WTC11 (cell line): ENCODE measurements around the gene LIMK1. TPM values are rescaled to one million over a fixed set of nuclear protein-coding genes. Genes with fewer than 3 reads are reported as not detected.

Source experiments
- ATAC-seq: fragments of 200-7000 bp; cut with Tn5 transposase; 2 replicates; pipeline ENCODE4 v1.10.0; 2021; ENCODE audit warnings: mild to moderate bottlenecking, moderate library complexity
- CTCF ChIA-PET: fragments of 300-600 bp; sonication (Branson Sonifier 250); formaldehyde crosslinking; loops from one replicate; lab custom pipeline; 2021; ENCODE audit warnings: antibody characterized with exemption; lab: Charles Lee
- POLR2A ChIA-PET: fragments of 350-600 bp; sonication (Branson Sonifier 250); formaldehyde crosslinking; loops from one replicate; lab custom pipeline; 2021; ENCODE audit warnings: antibody characterized with exemption; lab: Charles Lee
- DNase-seq: peaks from one replicate; pipeline ENCODE4 v3.0.0; 2021; ENCODE audit warnings: low spot score
- H3K27ac Mint-ChIP-seq: 2 replicates; pipeline ENCODE4 v1.8.0; 2021; ENCODE audit warnings: mixed read lengths
- H3K27me3 Mint-ChIP-seq: 2 replicates; pipeline ENCODE4 v1.8.0; 2021; ENCODE audit warnings: low read depth, mild to moderate bottlenecking, moderate library complexity, mixed read lengths
- H3K36me3 Mint-ChIP-seq: 2 replicates; pipeline ENCODE4 v1.8.0; 2021; ENCODE audit warnings: mixed read lengths
- H3K4me1 Mint-ChIP-seq: 2 replicates; pipeline ENCODE4 v1.8.0; 2022; ENCODE audit warnings: mixed read lengths
- H3K4me3 Mint-ChIP-seq: 2 replicates; pipeline ENCODE4 v1.8.0; 2021; ENCODE audit warnings: mild to moderate bottlenecking, moderate library complexity, mixed read lengths
- H3K9me3 Mint-ChIP-seq: 2 replicates; pipeline ENCODE4 v1.8.0; 2021; ENCODE audit warnings: mixed read lengths
- AFF4 ChIP-seq: sonication (generic); formaldehyde crosslinking; IDR thresholded peaks from 2 replicates; pipeline ENCODE4 v1.8.1; 2023; ENCODE audit warnings: mild to moderate bottlenecking, missing genetic modification reagents, borderline replicate concordance
- ATF1 ChIP-seq: sonication (generic); formaldehyde crosslinking; IDR thresholded peaks from 2 replicates; pipeline ENCODE4 v1.8.1; 2023; ENCODE audit warnings: mild to moderate bottlenecking, moderate library complexity, missing genetic modification reagents
- CREM ChIP-seq: sonication (generic); formaldehyde crosslinking; IDR thresholded peaks from 2 replicates; pipeline ENCODE4 v1.8.1; 2022; ENCODE audit warnings: mild to moderate bottlenecking, missing genetic modification reagents, moderate library complexity
- FOXJ3 ChIP-seq: sonication (generic); formaldehyde crosslinking; IDR thresholded peaks from 2 replicates; pipeline ENCODE4 v1.9.0; 2021; ENCODE audit warnings: missing genetic modification reagents, mild to moderate bottlenecking, borderline replicate concordance
- FOXK1 ChIP-seq: sonication (generic); formaldehyde crosslinking; IDR thresholded peaks from 2 replicates; pipeline ENCODE4 v1.8.0; 2022; ENCODE audit warnings: mild to moderate bottlenecking, moderate library complexity, missing genetic modification reagents
- GRHL2 ChIP-seq: fragments of 250-450 bp; sonication (Bioruptor Pico); IDR thresholded peaks from 2 replicates; pipeline ENCODE4 v1.8.0; 2022; ENCODE audit warnings: mild to moderate bottlenecking, moderate library complexity; ENCODE audit not compliant: insufficient replicate concordance, severe bottlenecking
- GTF2I ChIP-seq: fragments of 250-450 bp; sonication (Bioruptor Pico); conservative IDR thresholded peaks from 2 replicates; pipeline ENCODE4 v1.4.0; 2021; ENCODE audit warnings: mild to moderate bottlenecking
- JAZF1 ChIP-seq: fragments of 250-450 bp; sonication (Bioruptor Pico); IDR thresholded peaks from 2 replicates; pipeline ENCODE4 v1.9.0; 2021; ENCODE audit warnings: moderate library complexity, mild to moderate bottlenecking, inconsistent platforms
- KAT7 ChIP-seq: sonication (generic); formaldehyde crosslinking; IDR thresholded peaks from 2 replicates; pipeline ENCODE4 v1.8.1; 2023; ENCODE audit warnings: missing genetic modification reagents, mild to moderate bottlenecking, borderline replicate concordance
- MXD4 ChIP-seq: fragments of 250-450 bp; sonication (Bioruptor Pico); IDR thresholded peaks from 2 replicates; pipeline ENCODE4 v1.8.0; 2021; ENCODE audit warnings: mild to moderate bottlenecking, moderate library complexity, borderline replicate concordance
- RELA ChIP-seq: sonication (generic); formaldehyde crosslinking; IDR thresholded peaks from 2 replicates; pipeline ENCODE4 v1.8.1; 2022; ENCODE audit warnings: missing genetic modification reagents, mild to moderate bottlenecking, borderline replicate concordance
- RORB ChIP-seq: fragments of 250-450 bp; sonication (Bioruptor Pico); IDR thresholded peaks from 2 replicates; pipeline ENCODE4 v1.9.0; 2021; ENCODE audit warnings: mild to moderate bottlenecking
- SMAD4 ChIP-seq: sonication (generic); formaldehyde crosslinking; IDR thresholded peaks from 2 replicates; pipeline ENCODE4 v1.8.0; 2022; ENCODE audit warnings: mild to moderate bottlenecking, missing genetic modification reagents
- TEAD1 ChIP-seq: sonication (generic); formaldehyde crosslinking; IDR thresholded peaks from 2 replicates; pipeline ENCODE4 v1.8.0; 2022; ENCODE audit warnings: mild to moderate bottlenecking, missing genetic modification reagents
- TP53 ChIP-seq: sonication (generic); formaldehyde crosslinking; IDR thresholded peaks from 2 replicates; pipeline ENCODE4 v1.8.1; 2023; ENCODE audit warnings: mild to moderate bottlenecking, missing genetic modification reagents
- ZNF121 ChIP-seq: sonication (generic); formaldehyde crosslinking; IDR thresholded peaks from 2 replicates; pipeline ENCODE4 v1.8.0; 2023; ENCODE audit warnings: missing genetic modification reagents
- ZNF219 ChIP-seq: sonication (generic); formaldehyde crosslinking; IDR thresholded peaks from 2 replicates; pipeline ENCODE4 v1.8.0; 2023; ENCODE audit warnings: missing genetic modification reagents, mild to moderate bottlenecking, borderline replicate concordance
- ZNF263 ChIP-seq: sonication (generic); formaldehyde crosslinking; IDR thresholded peaks from 2 replicates; pipeline ENCODE4 v1.8.1; 2022; ENCODE audit warnings: low read depth, mild to moderate bottlenecking, moderate library complexity, missing genetic modification reagents
- ZNF671 ChIP-seq: fragments of 250-450 bp; sonication (Bioruptor Pico); IDR thresholded peaks from 2 replicates; pipeline ENCODE4 v1.8.0; 2021; ENCODE audit warnings: mild to moderate bottlenecking
- ZSCAN18 ChIP-seq: fragments of 250-450 bp; sonication (Bioruptor Pico); IDR thresholded peaks from 2 replicates; pipeline ENCODE4 v2.1.2; 2022; ENCODE audit warnings: mild to moderate bottlenecking, moderate library complexity
- total RNA-seq: library from RNA; stranded (reverse); gene quantifications from 3 replicates; pipeline ENCODE4 v1.2.3, GENCODE V29; 2021
- TF ChIP-seq, protein P1 (sequence below): fragments of 250-450 bp; sonication (Bioruptor Pico); IDR thresholded peaks from 2 replicates; pipeline ENCODE4 v1.9.0; 2021; ENCODE audit warnings: mild to moderate bottlenecking
- TF ChIP-seq, protein P2 (sequence below): fragments of 250-450 bp; sonication (Bioruptor Pico); conservative IDR thresholded peaks from 2 replicates; pipeline ENCODE4 v1.9.0; 2021; ENCODE audit warnings: mild to moderate bottlenecking
- TF ChIP-seq, protein P3 (sequence below): sonication (generic); formaldehyde crosslinking; IDR thresholded peaks from 2 replicates; pipeline ENCODE4 v1.8.1; 2022; ENCODE audit warnings: mild to moderate bottlenecking, missing genetic modification reagents, moderate library complexity, borderline replicate concordance
- TF ChIP-seq, protein P4 (sequence below): sonication (generic); formaldehyde crosslinking; IDR thresholded peaks from 2 replicates; pipeline ENCODE4 v1.8.1; 2023; ENCODE audit warnings: mild to moderate bottlenecking, missing genetic modification reagents

Gene LIMK1
- total RNA-seq, 1 experiment from 2014 or later, result 85.4 TPM

GRCh38 chr7:74078461-74078860, 5.1 kb upstream of the LIMK1 start:
- peaks cover 16% of the 10 kb centered on the region for H3K4me1 Mint-ChIP-seq
- ChIA-PET POLR2A (no interaction called here), CTCF (interaction anchor here (0.7 to 1.3 kb wide), 7 partner anchors 8 to 197 kb away, joined by 3 to 7 read pairs (median 3); no protein-coding TSS in a partner anchor)
- TF ChIP-seq AFF4 (CRISPR knock-in tag) (no peak), FOXK1 (CRISPR knock-in tag) (no peak), ZNF671 (no peak), FOXJ3 (CRISPR knock-in tag) (no peak), JAZF1 (no peak), GTF2I (no peak), GRHL2 (CRISPR knock-in tag) (no peak), RELA (CRISPR knock-in tag) (no peak), MXD4 (CRISPR knock-in tag) (no peak), TEAD1 (CRISPR knock-in tag) (no peak), RORB (CRISPR knock-in tag) (no peak), ATF1 (CRISPR knock-in tag) (no peak), ZNF263 (CRISPR knock-in tag) (no peak)
- TF ChIP-seq, protein P1, sequence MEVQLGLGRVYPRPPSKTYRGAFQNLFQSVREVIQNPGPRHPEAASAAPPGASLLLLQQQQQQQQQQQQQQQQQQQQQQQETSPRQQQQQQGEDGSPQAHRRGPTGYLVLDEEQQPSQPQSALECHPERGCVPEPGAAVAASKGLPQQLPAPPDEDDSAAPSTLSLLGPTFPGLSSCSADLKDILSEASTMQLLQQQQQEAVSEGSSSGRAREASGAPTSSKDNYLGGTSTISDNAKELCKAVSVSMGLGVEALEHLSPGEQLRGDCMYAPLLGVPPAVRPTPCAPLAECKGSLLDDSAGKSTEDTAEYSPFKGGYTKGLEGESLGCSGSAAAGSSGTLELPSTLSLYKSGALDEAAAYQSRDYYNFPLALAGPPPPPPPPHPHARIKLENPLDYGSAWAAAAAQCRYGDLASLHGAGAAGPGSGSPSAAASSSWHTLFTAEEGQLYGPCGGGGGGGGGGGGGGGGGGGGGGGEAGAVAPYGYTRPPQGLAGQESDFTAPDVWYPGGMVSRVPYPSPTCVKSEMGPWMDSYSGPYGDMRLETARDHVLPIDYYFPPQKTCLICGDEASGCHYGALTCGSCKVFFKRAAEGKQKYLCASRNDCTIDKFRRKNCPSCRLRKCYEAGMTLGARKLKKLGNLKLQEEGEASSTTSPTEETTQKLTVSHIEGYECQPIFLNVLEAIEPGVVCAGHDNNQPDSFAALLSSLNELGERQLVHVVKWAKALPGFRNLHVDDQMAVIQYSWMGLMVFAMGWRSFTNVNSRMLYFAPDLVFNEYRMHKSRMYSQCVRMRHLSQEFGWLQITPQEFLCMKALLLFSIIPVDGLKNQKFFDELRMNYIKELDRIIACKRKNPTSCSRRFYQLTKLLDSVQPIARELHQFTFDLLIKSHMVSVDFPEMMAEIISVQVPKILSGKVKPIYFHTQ (CRISPR knock-in tag), result no peak
- TF ChIP-seq, protein P2, sequence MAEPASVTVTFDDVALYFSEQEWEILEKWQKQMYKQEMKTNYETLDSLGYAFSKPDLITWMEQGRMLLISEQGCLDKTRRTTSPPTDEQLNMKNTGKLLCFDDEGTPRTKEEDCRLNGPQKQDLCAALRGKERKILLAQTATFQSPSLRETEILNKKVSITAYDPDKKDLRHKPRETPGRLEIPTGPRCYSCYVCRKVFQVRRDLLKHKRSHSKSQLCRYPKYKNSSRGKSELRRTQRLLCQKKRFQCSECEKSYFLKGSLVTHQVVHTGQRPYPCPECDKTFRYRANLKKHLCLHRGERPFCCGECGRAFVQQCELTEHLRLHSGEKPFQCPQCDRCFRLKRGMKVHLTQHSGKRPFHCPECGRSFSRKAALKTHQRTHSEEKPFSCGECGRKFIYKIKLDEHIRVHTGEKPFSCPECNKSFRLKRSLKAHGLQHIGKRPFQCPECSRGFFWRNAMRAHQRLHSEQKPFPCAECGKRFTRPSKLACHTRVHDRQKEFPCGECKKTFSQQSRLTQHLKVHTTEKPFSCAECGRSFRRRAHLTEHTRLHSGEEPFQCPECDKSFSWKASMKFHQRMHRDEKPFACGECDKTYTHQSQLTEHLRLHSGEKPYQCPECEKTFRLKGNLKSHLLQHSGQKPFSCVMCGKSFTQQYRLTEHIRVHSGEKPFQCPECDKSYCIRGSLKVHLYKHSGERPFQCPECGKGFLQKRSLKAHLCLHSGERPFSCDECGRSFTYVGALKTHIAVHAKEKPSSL, result no peak
- H3K36me3 Mint-ChIP-seq, result no peaks in the 10 kb centered on the region
- ATAC-seq (no peak), DNase-seq (no peak)
- no peak overlapping the region for H3K4me3 Mint-ChIP-seq
- no peaks in the 10 kb centered on the region for H3K9me3 Mint-ChIP-seq
- peak overlapping the region; percentile 59; the same call in 1 of the 2 replicates for H3K27ac Mint-ChIP-seq
- no peaks in the 10 kb centered on the region; the same call in 1 of the 2 replicates for H3K27me3 Mint-ChIP-seq

GRCh38 chr7:74082770-74083116, 861 bp upstream of the LIMK1 start:
- DNase-seq (no peak), ATAC-seq (no peak)
- Mint-ChIP-seq H3K27ac (no peak overlapping the region), H3K36me3 (peaks cover 11% of the 10 kb centered on the region), H3K27me3 (no peaks in the 10 kb centered on the region; the same call in 1 of the 2 replicates), H3K4me3 (peak overlapping the region; percentile 68), H3K9me3 (no peaks in the 10 kb centered on the region), H3K4me1 (peaks cover 26% of the 10 kb centered on the region)
- ChIA-PET POLR2A (interaction anchor here (0.7 to 1.2 kb wide), 7 partner anchors 12 to 418 kb away, joined by 3 to 5 read pairs (median 3); no protein-coding TSS in a partner anchor), CTCF (interaction anchor here (1.0 to 2.0 kb wide), 7 partner anchors 12 to 318 kb away, joined by 3 to 18 read pairs (median 10); partner anchors contain the start of gene ELN)
- TF ChIP-seq ZSCAN18 (no peak), GRHL2 (CRISPR knock-in tag) (no peak), ZNF121 (no peak), CREM (CRISPR knock-in tag) (no peak), KAT7 (CRISPR knock-in tag) (no peak), TP53 (CRISPR knock-in tag) (no peak), SMAD4 (CRISPR knock-in tag) (no peak), ZNF219 (no peak)
- TF ChIP-seq, protein P3, sequence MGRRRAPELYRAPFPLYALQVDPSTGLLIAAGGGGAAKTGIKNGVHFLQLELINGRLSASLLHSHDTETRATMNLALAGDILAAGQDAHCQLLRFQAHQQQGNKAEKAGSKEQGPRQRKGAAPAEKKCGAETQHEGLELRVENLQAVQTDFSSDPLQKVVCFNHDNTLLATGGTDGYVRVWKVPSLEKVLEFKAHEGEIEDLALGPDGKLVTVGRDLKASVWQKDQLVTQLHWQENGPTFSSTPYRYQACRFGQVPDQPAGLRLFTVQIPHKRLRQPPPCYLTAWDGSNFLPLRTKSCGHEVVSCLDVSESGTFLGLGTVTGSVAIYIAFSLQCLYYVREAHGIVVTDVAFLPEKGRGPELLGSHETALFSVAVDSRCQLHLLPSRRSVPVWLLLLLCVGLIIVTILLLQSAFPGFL (CRISPR knock-in tag), result no peak
- TF ChIP-seq, protein P4, sequence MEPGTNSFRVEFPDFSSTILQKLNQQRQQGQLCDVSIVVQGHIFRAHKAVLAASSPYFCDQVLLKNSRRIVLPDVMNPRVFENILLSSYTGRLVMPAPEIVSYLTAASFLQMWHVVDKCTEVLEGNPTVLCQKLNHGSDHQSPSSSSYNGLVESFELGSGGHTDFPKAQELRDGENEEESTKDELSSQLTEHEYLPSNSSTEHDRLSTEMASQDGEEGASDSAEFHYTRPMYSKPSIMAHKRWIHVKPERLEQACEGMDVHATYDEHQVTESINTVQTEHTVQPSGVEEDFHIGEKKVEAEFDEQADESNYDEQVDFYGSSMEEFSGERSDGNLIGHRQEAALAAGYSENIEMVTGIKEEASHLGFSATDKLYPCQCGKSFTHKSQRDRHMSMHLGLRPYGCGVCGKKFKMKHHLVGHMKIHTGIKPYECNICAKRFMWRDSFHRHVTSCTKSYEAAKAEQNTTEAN (CRISPR knock-in tag), result no peak
